ENCODE data around the gene CDH3.
A peak's percentile ranks its signal among the peaks of the same experiment; 100 is the strongest.

CDH3 gene

GRCh38 chr16:68642047-68642435 is 3.1 kb upstream of the CDH3 start:
- Mint-ChIP-seq H3K9me3 (no peaks in the 10 kb centered on the region), H3K36me3 (ENCODE audit: low read depth) (no peaks in the 10 kb centered on the region), H3K4me3 (no peak overlapping the region), H3K27me3 (peaks cover 60% of the 10 kb centered on the region), H3K4me1 (ENCODE audit: low read depth) (no peaks in the 10 kb centered on the region), H3K27ac (no peak overlapping the region)
- intact Hi-C loops (cut with micrococcal nuclease), result no loop called here

DNA sequence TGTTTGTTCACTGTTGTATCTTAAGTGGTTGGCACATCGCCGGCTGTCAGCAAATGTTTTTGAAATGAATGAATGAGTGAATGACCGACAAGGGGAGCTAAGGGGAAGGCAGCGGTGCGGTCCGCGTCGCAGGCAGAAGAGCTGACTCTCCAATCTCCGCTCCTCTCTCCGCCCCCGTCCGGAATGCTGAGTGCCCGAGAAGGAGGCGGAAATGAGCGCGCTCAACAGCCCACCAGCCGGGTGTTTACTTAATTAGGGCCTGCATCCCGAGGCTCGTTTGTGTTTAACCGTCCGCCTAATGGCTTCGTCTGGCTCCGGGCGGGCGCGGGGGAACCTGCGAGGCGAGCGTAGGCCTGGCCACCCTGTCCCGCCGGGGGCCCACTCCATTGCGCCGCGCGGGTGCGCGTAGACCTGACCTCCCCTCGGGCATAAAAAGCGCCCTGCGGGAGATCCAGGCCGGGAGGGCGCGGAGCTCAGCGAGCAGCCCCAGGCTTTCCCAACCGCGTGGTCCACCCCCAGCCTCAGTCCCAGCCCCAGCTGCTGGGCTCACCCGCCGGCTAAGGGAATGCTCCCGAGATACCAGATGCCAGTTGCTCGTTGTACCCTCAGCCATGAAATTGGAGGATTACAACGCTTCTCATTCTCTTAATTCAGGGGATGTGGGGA is 2.5 kb upstream of the CDH3 start:
- no peaks in the 10 kb centered on the region for H3K4me1 Mint-ChIP-seq (ENCODE audit: low read depth)
- no peak overlapping the region for H3K27ac Mint-ChIP-seq
- H3K9me3 Mint-ChIP-seq, result no peaks in the 10 kb centered on the region
- H3K36me3 Mint-ChIP-seq (ENCODE audit: low read depth), result no peaks in the 10 kb centered on the region
- intact Hi-C loops (cut with micrococcal nuclease), result no loop called here
- H3K27me3 Mint-ChIP-seq, result peaks cover 65% of the 10 kb centered on the region
- no peak overlapping the region for H3K4me3 Mint-ChIP-seq

- H3K4me1 Mint-ChIP-seq (ENCODE audit: low read depth), result no peaks in the 10 kb centered on the region
- H3K4me3 Mint-ChIP-seq, result no peak overlapping the region
- no peaks in the 10 kb centered on the region for H3K36me3 Mint-ChIP-seq (ENCODE audit: low read depth)
- no peaks in the 10 kb centered on the region for H3K9me3 Mint-ChIP-seq
- H3K27me3 Mint-ChIP-seq, result peaks cover 72% of the 10 kb centered on the region
- H3K27ac Mint-ChIP-seq, result no peak overlapping the region
- intact Hi-C loops (cut with micrococcal nuclease), result no loop called here
Observed at GRCh38 chr16:68643227-68643626, 1.9 kb upstream of the CDH3 start.

- no peaks in the 10 kb centered on the region for H3K4me1 Mint-ChIP-seq (ENCODE audit: low read depth)
- H3K4me3 Mint-ChIP-seq, result no peak overlapping the region
Observed at GRCh38 chr16:68643847-68644246, 1.3 kb upstream of the CDH3 start.

GRCh38 chr16:68644296-68644695 is 814 bp upstream of the CDH3 start:
- H3K36me3 Mint-ChIP-seq (ENCODE audit: low read depth), result no peaks in the 10 kb centered on the region
- no peak overlapping the region for H3K27ac Mint-ChIP-seq
- peak overlapping the region; percentile 33 for H3K4me3 Mint-ChIP-seq
- no peaks in the 10 kb centered on the region for H3K4me1 Mint-ChIP-seq (ENCODE audit: low read depth)
- peaks cover 81% of the 10 kb centered on the region for H3K27me3 Mint-ChIP-seq
- no peaks in the 10 kb centered on the region for H3K9me3 Mint-ChIP-seq
- intact Hi-C loops (cut with micrococcal nuclease), result no loop called here

More at GRCh38 chr16:68643847-68644246, 1.3 kb upstream of the CDH3 start:
- H3K27ac Mint-ChIP-seq, result no peak overlapping the region
- intact Hi-C loops (cut with micrococcal nuclease), result no loop called here
- no peaks in the 10 kb centered on the region for H3K9me3 Mint-ChIP-seq
- no peaks in the 10 kb centered on the region for H3K36me3 Mint-ChIP-seq (ENCODE audit: low read depth)
- peaks cover 78% of the 10 kb centered on the region for H3K27me3 Mint-ChIP-seq

DNA sequence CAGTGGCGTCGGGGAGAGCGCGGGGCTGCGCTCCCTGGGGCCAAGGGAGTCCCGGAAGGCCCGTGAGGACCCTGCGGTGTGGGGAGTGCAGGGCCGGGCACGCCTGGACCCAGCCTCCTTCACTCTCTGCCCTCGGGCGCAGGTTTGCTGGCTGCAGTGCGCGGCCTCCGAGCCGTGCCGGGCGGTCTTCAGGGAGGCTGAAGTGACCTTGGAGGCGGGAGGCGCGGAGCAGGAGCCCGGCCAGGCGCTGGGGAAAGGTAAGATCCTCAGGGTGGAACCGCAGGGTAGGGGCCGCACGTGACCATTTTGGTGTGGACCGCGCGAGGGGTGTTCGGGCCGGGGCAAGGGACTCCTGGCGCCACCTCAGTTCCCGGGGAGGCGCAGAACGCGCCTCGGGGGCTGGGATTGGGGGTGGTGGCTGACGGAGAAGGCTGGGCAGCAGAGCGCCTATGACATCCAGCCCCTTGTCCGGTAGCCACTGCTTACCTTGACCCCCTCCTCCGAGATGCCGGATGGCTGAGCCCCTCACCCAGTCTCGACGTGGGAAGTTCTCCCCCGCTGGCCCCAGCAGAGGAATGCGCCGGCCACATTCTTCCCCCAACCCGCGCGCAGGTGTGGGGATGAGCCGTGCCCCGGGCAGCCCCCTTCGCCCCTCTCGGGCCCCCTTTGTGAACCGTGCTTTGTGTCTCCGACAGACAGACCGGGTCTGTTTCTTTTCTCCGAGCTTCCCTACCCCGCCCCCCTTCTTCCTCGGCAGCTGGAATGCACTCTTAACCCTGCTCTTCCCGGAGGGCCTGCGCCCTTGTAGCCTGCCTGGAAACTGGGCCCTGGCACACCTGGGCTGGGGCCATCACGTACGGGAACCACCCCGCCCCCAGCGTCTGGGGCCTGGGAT is 631 bp downstream of the CDH3 start:
- no peaks in the 10 kb centered on the region for H3K36me3 Mint-ChIP-seq (ENCODE audit: low read depth)
- no peak overlapping the region for H3K4me3 Mint-ChIP-seq
- H3K27ac Mint-ChIP-seq, result no peak overlapping the region
- H3K4me1 Mint-ChIP-seq (ENCODE audit: low read depth), result peaks cover 4% of the 10 kb centered on the region
- peaks cover 88% of the 10 kb centered on the region for H3K27me3 Mint-ChIP-seq
- intact Hi-C loops (cut with micrococcal nuclease), result no loop called here
- H3K9me3 Mint-ChIP-seq, result no peaks in the 10 kb centered on the region

DNA sequence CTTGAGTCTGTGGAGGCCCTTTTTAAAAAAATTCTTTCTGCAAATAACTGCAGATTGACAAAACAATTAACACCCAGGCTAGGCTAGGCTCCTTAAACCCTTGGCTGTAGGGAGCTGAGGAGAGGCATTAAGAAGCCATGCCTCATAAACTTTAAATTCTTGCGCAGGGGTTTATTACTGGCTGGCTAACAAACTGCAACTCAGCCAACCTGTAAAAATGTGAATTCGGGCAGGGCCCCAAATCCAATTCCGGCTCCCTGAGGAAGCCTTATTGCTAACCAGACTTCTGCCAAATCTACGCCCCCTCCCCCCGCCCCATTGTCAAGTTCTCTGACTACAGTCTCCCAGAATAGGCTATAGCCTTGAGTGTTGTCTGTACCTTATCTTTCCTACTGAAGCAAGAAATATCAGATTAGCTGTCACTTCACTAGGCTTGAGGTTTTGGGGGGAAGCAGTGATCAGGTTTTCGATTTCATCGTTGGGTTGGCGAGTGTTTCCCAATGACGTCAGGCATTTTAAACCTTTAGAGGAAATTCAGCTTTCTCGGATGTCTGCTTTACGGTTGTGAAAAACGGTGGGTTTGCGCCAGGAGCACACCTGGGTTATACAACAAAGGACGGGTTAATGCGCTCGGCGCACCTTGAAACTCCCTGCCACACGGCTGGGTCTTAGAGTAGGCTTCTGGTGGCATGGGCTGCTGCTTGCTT is 2.0 kb downstream of the CDH3 start:
- H3K27me3 Mint-ChIP-seq, result peaks cover 78% of the 10 kb centered on the region
- no peaks in the 10 kb centered on the region for H3K36me3 Mint-ChIP-seq (ENCODE audit: low read depth)

GRCh38 chr16:68651136-68651535 is 6.0 kb downstream of the CDH3 start:
- intact Hi-C loops (cut with micrococcal nuclease), result no loop called here

More for the DNA sequence above, 2.0 kb downstream of the CDH3 start:
- Mint-ChIP-seq H3K4me3 (no peak overlapping the region), H3K9me3 (no peaks in the 10 kb centered on the region), H3K27ac (no peak overlapping the region), H3K4me1 (ENCODE audit: low read depth) (peaks cover 5% of the 10 kb centered on the region)
- intact Hi-C loops (cut with micrococcal nuclease), result no loop called here

GRCh38 chr16:68652659-68653058 is 7.5 kb downstream of the CDH3 start:
- Mint-ChIP-seq H3K4me3 (no peak overlapping the region), H3K27ac (no peak overlapping the region), H3K4me1 (ENCODE audit: low read depth) (peaks cover 5% of the 10 kb centered on the region), H3K27me3 (peaks cover 35% of the 10 kb centered on the region), H3K9me3 (no peaks in the 10 kb centered on the region), H3K36me3 (ENCODE audit: low read depth) (no peaks in the 10 kb centered on the region)
- intact Hi-C loops (cut with micrococcal nuclease), result no loop called here

More at GRCh38 chr16:68651136-68651535, 6.0 kb downstream of the CDH3 start:
- Mint-ChIP-seq H3K4me1 (ENCODE audit: low read depth) (peaks cover 5% of the 10 kb centered on the region), H3K4me3 (no peak overlapping the region), H3K36me3 (ENCODE audit: low read depth) (no peaks in the 10 kb centered on the region), H3K27me3 (peaks cover 43% of the 10 kb centered on the region), H3K9me3 (no peaks in the 10 kb centered on the region), H3K27ac (no peak overlapping the region)

DNA sequence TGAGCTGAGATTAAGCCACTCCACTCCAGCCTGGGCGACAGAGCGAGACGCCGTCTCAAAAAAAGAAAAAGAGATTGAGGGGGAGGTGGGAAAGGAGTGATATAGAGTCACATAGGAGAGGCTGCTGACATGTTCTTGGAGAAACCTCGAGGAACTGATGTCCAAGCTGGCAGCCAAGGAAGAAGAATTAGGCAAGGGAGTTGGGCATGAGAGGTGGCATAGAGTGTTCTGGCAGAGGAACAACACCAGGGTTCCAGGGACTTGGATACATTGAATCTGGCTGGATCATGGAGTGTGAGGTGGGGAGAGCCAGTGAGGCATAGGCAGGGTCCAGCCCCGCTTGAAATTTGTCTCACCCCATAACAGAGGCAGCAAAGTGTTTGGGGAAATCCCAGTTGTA is 10.7 kb downstream of the CDH3 start:
- intact Hi-C loops (cut with micrococcal nuclease), result no loop called here
- Mint-ChIP-seq H3K4me3 (no peak overlapping the region), H3K27ac (no peak overlapping the region), H3K27me3 (peaks cover 24% of the 10 kb centered on the region), H3K9me3 (no peaks in the 10 kb centered on the region), H3K36me3 (ENCODE audit: low read depth) (no peaks in the 10 kb centered on the region), H3K4me1 (ENCODE audit: low read depth) (peaks cover under 1% of the 10 kb centered on the region)

- no peaks in the 10 kb centered on the region for H3K4me1 Mint-ChIP-seq (ENCODE audit: low read depth)
- H3K27me3 Mint-ChIP-seq, result peaks cover 24% of the 10 kb centered on the region
- no peaks in the 10 kb centered on the region for H3K9me3 Mint-ChIP-seq
- no peak overlapping the region for H3K27ac Mint-ChIP-seq
- intact Hi-C loops (cut with micrococcal nuclease), result no loop called here
- H3K36me3 Mint-ChIP-seq (ENCODE audit: low read depth), result no peaks in the 10 kb centered on the region
- no peak overlapping the region for H3K4me3 Mint-ChIP-seq
Observed at GRCh38 chr16:68656751-68657150, 11.6 kb downstream of the CDH3 start.

GRCh38 chr16:68658341-68658973 is 13.3 kb downstream of the CDH3 start:
- no peaks in the 10 kb centered on the region for H3K9me3 Mint-ChIP-seq
- intact Hi-C loops (cut with micrococcal nuclease), result no loop called here
- H3K27me3 Mint-ChIP-seq, result peaks cover 27% of the 10 kb centered on the region
- H3K27ac Mint-ChIP-seq, result no peak overlapping the region
- H3K4me3 Mint-ChIP-seq, result no peak overlapping the region
- H3K4me1 Mint-ChIP-seq (ENCODE audit: low read depth), result no peaks in the 10 kb centered on the region
- no peaks in the 10 kb centered on the region for H3K36me3 Mint-ChIP-seq (ENCODE audit: low read depth)

DNA sequence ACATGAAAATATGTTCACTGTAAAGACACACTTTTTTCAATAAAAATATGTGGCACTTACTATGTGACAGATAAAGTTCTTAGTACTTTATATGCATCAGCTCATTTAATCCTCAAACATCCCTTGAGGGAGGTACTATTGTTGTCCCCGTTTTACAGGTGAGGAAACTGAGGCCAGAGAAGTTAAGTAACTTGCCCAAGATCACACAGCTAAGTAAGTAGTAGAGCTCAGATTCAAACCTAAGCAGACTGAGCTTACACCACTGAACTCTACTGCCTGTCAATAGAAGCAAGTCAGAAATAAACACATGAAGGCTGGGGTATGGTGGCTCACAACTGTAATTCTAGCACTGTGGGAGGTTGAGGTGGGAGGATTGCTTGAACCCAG is 13.9 kb downstream of the CDH3 start:
- Mint-ChIP-seq H3K4me1 (ENCODE audit: low read depth) (no peaks in the 10 kb centered on the region), H3K9me3 (no peaks in the 10 kb centered on the region), H3K4me3 (no peak overlapping the region), H3K27me3 (peaks cover 27% of the 10 kb centered on the region), H3K36me3 (ENCODE audit: low read depth) (no peaks in the 10 kb centered on the region), H3K27ac (no peak overlapping the region)
- intact Hi-C loops (cut with micrococcal nuclease), result no loop called here

Data from dendritic cell treated with granulocyte-macrophage colony-stimulating factor and Interleukin-4, amounts not matched to agents 40 ng/mL and 50 ng/mL, for 4 days (primary cell).